GM21717 (cell line): Measurements from ENCODE around the gene RNMT.

Source experiments
- ATAC-seq: cut with Tn5 transposase; IDR thresholded peaks from one replicate; pipeline ENCODE4 v1.9.1; 2021; ENCODE audit warnings: mild to moderate bottlenecking, moderate library complexity; ENCODE audit not compliant: unreplicated experiment

RNMT gene

GRCh38 chr18:13809531-13810255, 83.2 kb downstream of the RNMT start:
- no peak for ATAC-seq

- no peak for ATAC-seq
These were observed 84.5 kb downstream of the RNMT start for GRCh38 chr18:13810950-13811485.

GRCh38 chr18:13811993-13812392, 85.5 kb downstream of the RNMT start:
- no peak for ATAC-seq

GRCh38 chr18:13813271-13813849, 86.9 kb downstream of the RNMT start:
- peak; percentile 69 for ATAC-seq
